Measurements from ENCODE around the gene HEPACAM2. TPM values are rescaled to one million over a fixed set of nuclear protein-coding genes. Genes with fewer than 3 reads are reported as not detected.

HEPACAM2 gene
- total and polyA plus RNA-seq, 2 of the 8 experiments (the other 6 are each of a cell fraction or from before 2014, with no cell fraction given): not detected

- H3K4me3 ChIP-seq (ENCODE audit: extremely low read depth in 1 of 4, insufficient read depth in 2 of 4, low read depth in 3 of 4, low read length in 4 of 4): no peak overlapping the region
- H3K4me2 ChIP-seq (ENCODE audit: insufficient read depth in 1 of 2, low read depth in 2 of 2, low read length in 2 of 2): no peak overlapping the region
- no peak overlapping the region for H3K18ac ChIP-seq (ENCODE audit: extremely low read depth, low read length)
- no peak for DNase-seq (ENCODE audit: low read depth in 1 of 2, low spot score in 2 of 2)
- FAIRE-seq: no peak
- no peaks in the 10 kb centered on the region for H3K79me1 ChIP-seq (ENCODE audit: low read depth, low read length)
- H2BK5ac ChIP-seq (ENCODE audit: low read depth, low read length): no peak overlapping the region
- H2BK15ac ChIP-seq (ENCODE audit: low read length): no peak overlapping the region
- H3K4ac ChIP-seq (replicated peaks; ENCODE audit: insufficient read length, low read depth, low read length): no peak overlapping the region
- H2AK5ac ChIP-seq (ENCODE audit: low read depth, low read length): no peak overlapping the region
- no peak overlapping the region for H3K27ac ChIP-seq (ENCODE audit: low read depth, low read length)
- no peak overlapping the region for H4K91ac ChIP-seq (replicated peaks; ENCODE audit: insufficient read length, low read length)
- H2BK12ac ChIP-seq (ENCODE audit: low read depth, low read length): no peak overlapping the region
- CTCF ChIA-PET (ENCODE audit: partially characterized antibody): interaction anchor here (0.6 to 0.9 kb wide), 2 partner anchors 19 to 292 kb away, joined by 3 read pairs; no protein-coding TSS in a partner anchor
- no peaks in the 10 kb centered on the region for H3K9me3 ChIP-seq (ENCODE audit: insufficient read depth in 2 of 2, low read depth in 1 of 2, low read length in 1 of 2)
- no peaks in the 10 kb centered on the region for H4K20me1 ChIP-seq (replicated peaks in 1 of 2; ENCODE audit: control insufficient read depth in 1 of 2, insufficient read depth in 2 of 2, low read length in 2 of 2)
- no peak overlapping the region for H3K56ac ChIP-seq (replicated peaks; ENCODE audit: insufficient read length, low read depth, low read length)
- H3K27me3 ChIP-seq (replicated peaks in 1 of 4; ENCODE audit: control insufficient read depth in 3 of 4, extremely low read depth in 1 of 4, insufficient read depth in 3 of 4, low read length in 3 of 4): no peaks in the 10 kb centered on the region
- H2BK20ac ChIP-seq (ENCODE audit: low read length): no peak overlapping the region
- H2AFZ ChIP-seq (ENCODE audit: low read length): no peak overlapping the region
- WGBS, 2 experiments (ENCODE audit: extremely low coverage in 1 of 2, insufficient coverage in 1 of 2, insufficient read length in 1 of 2, insufficient replicate concordance in 2 of 2, low coverage in 1 of 2, low lambda C conversion rate in 2 of 2, missing lambda C conversion rate in 1 of 2): 100% methylated on average over 1 of the region's 1 CpG; no CpG with 5 or more reads in 1 of the 2 experiments
- POLR2A ChIA-PET (ENCODE audit: partially characterized antibody): no interaction called here
- no peak overlapping the region for H2BK120ac ChIP-seq (replicated peaks; ENCODE audit: low read depth, low read length)
- no peak overlapping the region for H3K23ac ChIP-seq (ENCODE audit: insufficient read length)
- no peak overlapping the region for H3K9ac ChIP-seq (replicated peaks in 1 of 4; ENCODE audit: extremely low read depth in 1 of 4, low read depth in 3 of 4, low read length in 3 of 4)
- H3K79me2 ChIP-seq (ENCODE audit: control insufficient read depth in 1 of 2, insufficient read depth in 2 of 2, low read length in 2 of 2): no peaks in the 10 kb centered on the region
- H4K5ac ChIP-seq (ENCODE audit: insufficient read length, low read depth, low read length): no peak overlapping the region
- H3K4me1 ChIP-seq (replicated peaks in 1 of 4; ENCODE audit: control insufficient read depth in 3 of 4, insufficient read depth in 4 of 4, low read length in 3 of 4): 0 out of 7 replicates have a peak, but pooled peaks cover 0 to 2% (median under 1%) of the 10 kb centered on the region in 4 experiments
- no peak overlapping the region for H3K14ac ChIP-seq (ENCODE audit: insufficient read length)
- H4K8ac ChIP-seq (ENCODE audit: extremely low read depth, insufficient read depth, low read length): no peak overlapping the region
- no peaks in the 10 kb centered on the region for H3K23me2 ChIP-seq (ENCODE audit: low read depth, low read length)
- no peaks in the 10 kb centered on the region for H3K36me3 ChIP-seq (ENCODE audit: control insufficient read depth in 2 of 4, insufficient read depth in 4 of 4, low read length in 3 of 4)
- TF ChIP-seq POLR2A (IDR thresholded peaks at IDR 0.05; ENCODE audit: control extremely low read depth in 1 of 2, low read depth in 2 of 2, low read length in 2 of 2) (no peak), FOSL1 (IDR thresholded peaks at IDR 0.05; ENCODE audit: insufficient read depth, low read depth, low read length) (no peak), KDM5A (IDR thresholded peaks at IDR 0.05; ENCODE audit: low read length) (no peak), USF2 (IDR thresholded peaks at IDR 0.05; ENCODE audit: low read length) (no peak), CHD2 (IDR thresholded peaks at IDR 0.05; ENCODE audit: low read length) (no peak), JUN (IDR thresholded peaks at IDR 0.05; ENCODE audit: low read depth, low read length) (no peak), PHF8 (conservative IDR thresholded peaks at IDR 0.05; ENCODE audit: low read depth, low read length) (no peak), BRCA1 (IDR thresholded peaks at IDR 0.05; ENCODE audit: low read depth, low read length) (no peak), ZNF274 (IDR thresholded peaks at IDR 0.05; ENCODE audit: borderline replicate concordance, extremely low read depth, low read length) (no peak), MAFK (IDR thresholded peaks at IDR 0.05; ENCODE audit: low read depth, low read length) (no peak)
- TF ChIP-seq, protein P1, sequence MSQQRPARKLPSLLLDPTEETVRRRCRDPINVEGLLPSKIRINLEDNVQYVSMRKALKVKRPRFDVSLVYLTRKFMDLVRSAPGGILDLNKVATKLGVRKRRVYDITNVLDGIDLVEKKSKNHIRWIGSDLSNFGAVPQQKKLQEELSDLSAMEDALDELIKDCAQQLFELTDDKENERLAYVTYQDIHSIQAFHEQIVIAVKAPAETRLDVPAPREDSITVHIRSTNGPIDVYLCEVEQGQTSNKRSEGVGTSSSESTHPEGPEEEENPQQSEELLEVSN (IDR thresholded peaks at IDR 0.05): no peak
- TF ChIP-seq, protein P2, sequence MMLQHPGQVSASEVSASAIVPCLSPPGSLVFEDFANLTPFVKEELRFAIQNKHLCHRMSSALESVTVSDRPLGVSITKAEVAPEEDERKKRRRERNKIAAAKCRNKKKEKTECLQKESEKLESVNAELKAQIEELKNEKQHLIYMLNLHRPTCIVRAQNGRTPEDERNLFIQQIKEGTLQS (IDR thresholded peaks at IDR 0.05; ENCODE audit: insufficient read depth, low read depth, low read length): no peak
Observed at GRCh38 chr7:93150200-93150835, 76.0 kb downstream of the HEPACAM2 start.
